Measurements from ENCODE around the gene CHMP2B.

DNA sequence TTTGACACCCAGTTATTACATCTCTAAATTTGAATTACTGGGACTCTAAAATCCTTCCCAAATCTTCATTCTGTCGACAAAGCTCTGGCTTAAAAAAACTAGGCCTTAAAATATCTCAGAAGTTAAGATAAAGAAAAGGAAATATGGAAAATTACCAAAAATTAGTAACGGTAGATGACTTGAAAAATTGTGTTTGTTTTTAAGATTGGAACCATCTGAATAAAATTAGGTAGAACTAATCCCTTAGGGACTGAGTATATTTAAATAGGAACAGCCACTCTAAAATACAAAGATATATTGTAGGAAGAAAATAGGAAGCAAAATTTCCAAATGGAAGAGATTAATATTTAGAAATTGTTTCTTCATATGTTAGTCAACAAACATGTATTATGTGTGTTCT lies 45.1 kb upstream of the CHMP2B start:
- TF ChIP-seq CTCF (IDR thresholded peaks at IDR 0.05), result no peak
- TF ChIP-seq POLR2AphosphoS5 (IDR thresholded peaks at IDR 0.05), result no peak
- no peak for TF ChIP-seq POLR2A (IDR thresholded peaks at IDR 0.05)
